ENCODE data around the gene RDH11. TPM values are rescaled to one million over a fixed set of nuclear protein-coding genes. Genes with fewer than 3 reads are reported as not detected.
"Not testable (repeated sequence)": the region's sequence is repeated elsewhere in the genome, so short reads cannot be mapped to it uniquely, and the experiment has no call there.

RDH11 gene
- total RNA-seq, 2 donors from 2014 or later: 134 to 2,107 TPM

- H3K9me3 ChIP-seq: no peaks in the 10 kb centered on the region
- H3K36me3 ChIP-seq: no peaks in the 10 kb centered on the region
- H3K4me1 ChIP-seq (replicated peaks): no peaks in the 10 kb centered on the region
- no peak overlapping the region for H3K4me3 ChIP-seq
- no peak for DNase-seq (ENCODE audit: low spot score)
- TF ChIP-seq POLR2AphosphoS5 (IDR thresholded peaks at IDR 0.05) (no peak), CTCF (IDR thresholded peaks at IDR 0.05) (no peak), POLR2A (IDR thresholded peaks at IDR 0.05) (no peak)
- no peak overlapping the region for H3K27ac ChIP-seq
- WGBS: 95% methylated on average over 7 of the region's 7 CpGs
- intact Hi-C loops (cut with DNase I): no loop called here
- H3K27me3 ChIP-seq (replicated peaks; ENCODE audit: insufficient read depth): no peaks in the 10 kb centered on the region
These were observed 31.8 kb upstream of the RDH11 start for GRCh38 chr14:67727361-67727760.

- H3K27ac ChIP-seq: no peak overlapping the region
- no peaks in the 10 kb centered on the region for H3K9me3 ChIP-seq
- H3K4me3 ChIP-seq: no peak overlapping the region
- intact Hi-C loops (cut with DNase I): no loop called here
- H3K4me1 ChIP-seq (replicated peaks): no peaks in the 10 kb centered on the region
- WGBS: 64% methylated on average over 5 of the region's 5 CpGs
- TF ChIP-seq CTCF (IDR thresholded peaks at IDR 0.05): no peak
- TF ChIP-seq POLR2AphosphoS5 (IDR thresholded peaks at IDR 0.05): no peak
- no peak for TF ChIP-seq POLR2A (IDR thresholded peaks at IDR 0.05)
- no peaks in the 10 kb centered on the region for H3K27me3 ChIP-seq (replicated peaks; ENCODE audit: insufficient read depth)
- no peak for DNase-seq (ENCODE audit: low spot score)
- no peaks in the 10 kb centered on the region for H3K36me3 ChIP-seq
These were observed 29.6 kb upstream of the RDH11 start for GRCh38 chr14:67725171-67725570.

GRCh38 chr14:67722293-67722692 is 26.7 kb upstream of the RDH11 start:
- Histone ChIP-seq H3K9me3 (no peaks in the 10 kb centered on the region), H3K36me3 (no peaks in the 10 kb centered on the region), H3K27me3 (replicated peaks; ENCODE audit: insufficient read depth) (no peaks in the 10 kb centered on the region), H3K4me3 (no peak overlapping the region), H3K27ac (no peak overlapping the region), H3K4me1 (replicated peaks) (no peaks in the 10 kb centered on the region)
- TF ChIP-seq POLR2A (IDR thresholded peaks at IDR 0.05): no peak
- TF ChIP-seq POLR2AphosphoS5 (IDR thresholded peaks at IDR 0.05): peak; percentile 44
- WGBS: 1% methylated on average over 3 of the region's 3 CpGs
- DNase-seq (ENCODE audit: low spot score): peak; percentile 39
- intact Hi-C loops (cut with DNase I): no loop called here

- TF ChIP-seq POLR2A (IDR thresholded peaks at IDR 0.05) (no peak), CTCF (IDR thresholded peaks at IDR 0.05) (no peak), POLR2AphosphoS5 (IDR thresholded peaks at IDR 0.05) (no peak)
- no peaks in the 10 kb centered on the region for H3K36me3 ChIP-seq
- H3K9me3 ChIP-seq: no peaks in the 10 kb centered on the region
- H3K27ac ChIP-seq: no peak overlapping the region
- no peaks in the 10 kb centered on the region for H3K27me3 ChIP-seq (replicated peaks; ENCODE audit: insufficient read depth)
- intact Hi-C loops (cut with DNase I): no loop called here
- H3K4me1 ChIP-seq (replicated peaks): no peaks in the 10 kb centered on the region
- WGBS: 64% methylated on average over 5 of the region's 5 CpGs
- no peak overlapping the region for H3K4me3 ChIP-seq
- no peak for DNase-seq (ENCODE audit: low spot score)
These were observed 26.3 kb upstream of the RDH11 start for GRCh38 chr14:67721875-67722274.

GRCh38 chr14:67719866-67720265 is 24.3 kb upstream of the RDH11 start:
- WGBS: 48% methylated on average over 2 of the region's 2 CpGs
- Histone ChIP-seq H3K4me1 (replicated peaks) (no peaks in the 10 kb centered on the region), H3K36me3 (no peaks in the 10 kb centered on the region), H3K27ac (no peak overlapping the region), H3K27me3 (replicated peaks; ENCODE audit: insufficient read depth) (no peaks in the 10 kb centered on the region), H3K9me3 (no peaks in the 10 kb centered on the region), H3K4me3 (no peak overlapping the region)
- no peak for DNase-seq (ENCODE audit: low spot score)
- intact Hi-C loops (cut with DNase I): no loop called here
- no peak for TF ChIP-seq POLR2A (IDR thresholded peaks at IDR 0.05)
- TF ChIP-seq POLR2AphosphoS5 (IDR thresholded peaks at IDR 0.05): no peak

GRCh38 chr14:67719385-67719784 is 23.8 kb upstream of the RDH11 start:
- H3K27ac ChIP-seq; H3K36me3 ChIP-seq; DNase-seq (ENCODE audit: low spot score); intact Hi-C loops (cut with DNase I); H3K27me3 ChIP-seq (replicated peaks; ENCODE audit: insufficient read depth); H3K4me3 ChIP-seq; H3K9me3 ChIP-seq; H3K4me1 ChIP-seq (replicated peaks): not testable (repeated sequence)
- 90% methylated on average over 3 of the region's 3 CpGs for WGBS

Measured in prostate gland (tissue), 2 donors.